HG03378 (cell line): Measurements from ENCODE around the gene SCGB1C2.
A peak's percentile ranks its signal among the peaks of the same experiment; 100 is the strongest.
"Not testable (repeated sequence)": the region's sequence is repeated elsewhere in the genome, so short reads cannot be mapped to it uniquely, and the experiment has no call there.

ENCODE experiments used
- ATAC-seq: cut with Tn5 transposase; IDR thresholded peaks from one replicate; pipeline ENCODE4 v1.9.1; 2021; ENCODE audit warnings: mild to moderate bottlenecking, moderate library complexity; ENCODE audit not compliant: unreplicated experiment

Gene SCGB1C2

GRCh38 chr17:137166-137807, at the start of gene SCGB1C2:
SCGB1C2 (plus strand) TSS chr17:137569; CDS start chr17:137591, 22 bp downstream.
- ATAC-seq: not testable (repeated sequence)

DNA sequence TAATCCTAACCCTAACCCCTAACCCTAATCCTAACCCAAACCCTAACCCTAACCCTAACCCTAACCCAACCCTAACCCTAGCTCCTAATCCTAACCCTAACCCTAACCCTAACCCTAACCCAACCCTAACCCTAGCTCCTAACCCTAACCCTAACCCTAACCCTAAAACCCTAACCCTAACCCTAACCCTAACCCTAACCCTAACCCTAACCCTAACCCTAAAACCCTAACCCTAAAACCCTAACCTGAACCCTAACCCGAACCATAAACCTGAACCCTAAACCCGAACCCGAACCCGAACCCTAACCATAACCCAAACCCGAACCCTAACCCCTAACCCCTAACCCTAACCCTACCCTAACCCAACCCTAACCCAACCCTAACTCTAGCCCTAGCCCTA, 24.3 kb upstream of the SCGB1C2 start:
- not testable (repeated sequence) for ATAC-seq

- ATAC-seq: not testable (repeated sequence)
Observed at GRCh38 chr17:118339-118917, 18.9 kb upstream of the SCGB1C2 start.

GRCh38 chr17:133932-134331, 3.4 kb upstream of the SCGB1C2 start:
- ATAC-seq: not testable (repeated sequence)

- peak; percentile 81 for ATAC-seq
Observed at GRCh38 chr17:134332-134785, 3.0 kb upstream of the SCGB1C2 start.

DNA sequence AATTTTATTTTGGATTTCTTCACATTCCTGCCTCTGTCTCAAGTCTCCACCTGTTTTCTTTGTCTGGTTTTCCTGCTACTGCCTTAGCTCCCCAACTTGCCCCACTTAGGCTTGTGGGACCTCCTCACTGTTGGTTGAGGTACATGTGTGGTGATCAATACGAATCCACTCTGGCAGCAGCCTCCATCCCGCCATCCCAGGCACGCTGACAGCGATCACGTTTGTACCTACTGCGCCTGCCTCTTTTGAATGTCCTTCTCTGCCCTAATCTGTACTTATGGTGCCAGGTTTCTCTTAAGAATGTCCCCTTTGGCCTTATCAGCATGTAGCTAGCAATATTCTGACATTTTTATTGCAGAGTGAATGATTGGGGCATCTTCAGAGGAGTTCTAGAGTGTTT, 2.3 kb upstream of the SCGB1C2 start:
- not testable (repeated sequence) for ATAC-seq

DNA sequence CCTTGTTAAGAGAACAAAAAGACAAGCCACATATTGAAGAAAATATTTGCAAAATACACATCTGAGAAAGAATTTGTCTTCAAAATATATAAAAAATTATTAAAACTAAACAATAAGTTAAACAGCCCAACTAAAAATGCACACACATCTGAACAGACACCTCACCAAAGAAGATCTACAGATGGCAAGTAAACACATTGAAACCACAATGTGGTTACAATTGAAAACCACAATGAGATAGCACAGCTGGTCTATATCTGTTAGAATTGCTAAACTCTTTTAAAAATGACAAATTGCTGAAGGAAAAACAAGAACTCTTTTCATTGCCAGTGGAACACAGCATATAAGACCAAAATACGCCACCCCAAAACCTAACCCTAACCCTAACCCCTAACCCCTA, 1.5 kb upstream of the SCGB1C2 start:
- ATAC-seq: not testable (repeated sequence)

- ATAC-seq: peak; percentile 50
Observed at GRCh38 chr17:136531-136930, 838 bp upstream of the SCGB1C2 start.

- ATAC-seq: not testable (repeated sequence)
Observed at GRCh38 chr17:139401-140205, 2.2 kb downstream of the SCGB1C2 start.

DNA sequence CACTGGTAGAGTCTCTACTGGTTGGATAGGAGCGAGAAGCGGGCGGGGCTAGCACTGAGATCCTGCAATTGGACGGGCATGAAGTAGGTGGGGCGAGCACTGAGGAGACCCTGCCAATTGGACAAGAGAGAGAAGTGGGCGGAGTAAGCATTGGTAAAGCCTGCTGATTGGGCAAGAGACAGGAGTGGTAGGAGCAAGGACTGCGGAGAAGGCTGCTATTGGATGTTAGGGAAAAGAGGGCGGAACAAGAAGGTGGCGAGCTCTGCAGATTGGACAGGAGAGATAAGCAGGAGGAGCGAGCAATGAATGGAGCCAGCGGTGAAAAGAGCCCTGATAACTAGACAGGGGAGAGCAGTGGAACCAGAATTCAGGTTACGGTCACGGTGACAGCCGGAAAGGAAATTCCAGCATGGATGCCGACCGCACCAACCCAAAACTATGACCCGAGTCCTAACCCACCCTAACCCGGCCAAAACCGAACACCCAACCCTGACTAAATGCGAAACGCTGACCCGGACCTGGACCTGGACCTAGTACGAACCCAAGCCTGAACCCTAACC, 4.8 kb downstream of the SCGB1C2 start:
- ATAC-seq: no peak

DNA sequence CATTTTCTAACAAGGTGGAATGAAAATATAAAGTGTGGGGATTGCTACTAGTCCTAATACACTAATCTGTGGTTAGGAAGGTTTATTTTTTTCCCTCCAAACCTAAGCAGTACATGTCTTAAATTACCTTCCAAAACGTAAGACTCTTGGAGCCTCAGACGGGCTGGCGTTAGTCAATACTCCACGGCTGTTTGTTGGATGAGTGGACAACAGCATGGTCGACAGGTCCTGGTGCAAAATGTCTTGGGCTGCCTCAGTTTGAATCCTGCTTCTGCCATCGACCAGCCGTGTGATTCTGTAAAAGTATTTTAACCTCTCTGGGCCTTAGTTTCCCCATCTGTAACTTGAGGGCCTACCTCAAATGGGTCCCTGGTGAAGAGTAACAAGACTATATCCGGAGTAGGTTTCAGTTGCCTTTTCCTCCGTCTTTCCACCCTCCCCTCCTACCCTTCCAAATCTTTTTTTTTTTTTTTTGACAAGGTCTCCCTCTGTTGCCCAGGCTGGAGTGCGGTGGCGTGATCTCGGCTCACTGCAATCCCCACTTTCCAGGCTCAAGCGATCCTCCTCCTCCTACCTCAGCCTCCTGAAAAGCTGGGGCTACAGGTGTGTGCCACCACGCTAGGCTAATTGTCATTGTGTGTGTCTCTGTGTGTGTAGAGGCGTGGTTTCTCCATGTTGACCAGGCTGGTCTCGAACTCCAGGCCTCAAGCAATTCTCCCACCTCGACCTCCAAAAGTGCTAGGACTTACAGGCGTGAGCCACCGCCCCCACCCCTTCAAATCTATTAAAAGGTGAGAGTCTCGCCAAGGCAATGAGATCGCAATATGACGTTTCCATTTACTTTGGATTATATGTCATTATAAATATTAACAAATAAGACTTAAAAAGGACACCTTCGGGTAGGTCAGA, 5.8 kb downstream of the SCGB1C2 start:
- ATAC-seq: no peak

DNA sequence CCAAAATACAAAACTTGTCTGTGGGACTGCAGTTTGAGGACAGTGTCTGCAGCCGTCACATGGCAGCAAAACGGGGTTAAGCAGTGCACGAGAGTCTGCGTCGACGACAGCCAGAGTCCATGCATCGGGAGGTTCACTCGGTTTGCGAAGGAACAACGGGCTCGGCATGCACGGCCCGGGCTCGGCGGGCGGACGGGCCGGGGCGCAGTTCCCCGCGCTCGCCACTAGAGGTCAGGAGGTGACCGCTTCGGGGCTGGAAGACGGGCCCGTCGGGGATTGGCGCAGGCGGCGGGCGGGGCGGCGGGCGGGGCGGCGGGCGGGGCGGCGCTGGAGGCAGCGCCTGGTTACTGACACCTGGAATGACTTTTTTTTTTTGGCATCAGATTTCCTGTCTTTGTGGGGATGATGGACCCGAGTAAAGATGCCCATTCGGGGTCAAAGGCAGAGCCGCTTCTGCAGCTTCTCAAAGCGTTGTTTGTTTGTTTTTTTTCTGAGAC, 6.5 kb downstream of the SCGB1C2 start:
- no peak for ATAC-seq

DNA sequence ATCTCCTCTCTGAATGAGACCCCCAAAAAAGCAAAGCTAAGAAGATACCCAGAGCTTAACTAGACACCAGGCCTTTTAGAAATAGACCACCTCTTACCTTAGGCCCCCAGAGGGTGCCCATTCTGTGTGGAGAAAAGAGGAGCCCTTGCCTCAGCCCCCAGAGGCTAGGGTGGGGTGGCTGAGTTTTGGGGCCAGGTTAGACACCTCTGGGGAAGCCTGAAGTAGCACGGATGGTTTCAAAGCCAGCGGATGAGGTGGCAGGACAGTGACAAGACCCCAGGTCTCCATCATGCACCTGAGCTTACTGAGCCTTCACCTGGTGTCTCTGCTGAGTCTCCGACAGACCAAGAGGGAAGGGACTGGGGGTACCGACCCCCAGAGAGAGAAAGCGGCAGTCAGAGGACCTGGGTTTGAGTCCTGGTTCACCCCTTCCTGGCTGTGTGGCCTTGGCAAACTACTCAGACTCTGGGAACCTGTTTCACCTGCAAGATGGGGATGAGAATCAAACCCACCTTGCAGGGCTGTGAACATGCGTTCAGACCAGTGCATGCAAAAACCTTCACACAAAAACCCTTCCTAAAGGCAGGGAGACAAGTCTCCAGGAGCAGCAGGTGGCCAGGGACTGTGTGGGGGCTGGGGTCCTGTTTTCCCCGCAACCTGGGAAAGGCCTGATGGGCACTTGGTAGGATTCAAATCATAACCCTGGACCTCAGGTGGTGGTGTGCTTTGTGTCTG, 7.7 kb downstream of the SCGB1C2 start:
- no peak for ATAC-seq

GRCh38 chr17:145671-146541, 8.5 kb downstream of the SCGB1C2 start:
- ATAC-seq: no peak

GRCh38 chr17:146546-146945, 9.2 kb downstream of the SCGB1C2 start:
- no peak for ATAC-seq

DNA sequence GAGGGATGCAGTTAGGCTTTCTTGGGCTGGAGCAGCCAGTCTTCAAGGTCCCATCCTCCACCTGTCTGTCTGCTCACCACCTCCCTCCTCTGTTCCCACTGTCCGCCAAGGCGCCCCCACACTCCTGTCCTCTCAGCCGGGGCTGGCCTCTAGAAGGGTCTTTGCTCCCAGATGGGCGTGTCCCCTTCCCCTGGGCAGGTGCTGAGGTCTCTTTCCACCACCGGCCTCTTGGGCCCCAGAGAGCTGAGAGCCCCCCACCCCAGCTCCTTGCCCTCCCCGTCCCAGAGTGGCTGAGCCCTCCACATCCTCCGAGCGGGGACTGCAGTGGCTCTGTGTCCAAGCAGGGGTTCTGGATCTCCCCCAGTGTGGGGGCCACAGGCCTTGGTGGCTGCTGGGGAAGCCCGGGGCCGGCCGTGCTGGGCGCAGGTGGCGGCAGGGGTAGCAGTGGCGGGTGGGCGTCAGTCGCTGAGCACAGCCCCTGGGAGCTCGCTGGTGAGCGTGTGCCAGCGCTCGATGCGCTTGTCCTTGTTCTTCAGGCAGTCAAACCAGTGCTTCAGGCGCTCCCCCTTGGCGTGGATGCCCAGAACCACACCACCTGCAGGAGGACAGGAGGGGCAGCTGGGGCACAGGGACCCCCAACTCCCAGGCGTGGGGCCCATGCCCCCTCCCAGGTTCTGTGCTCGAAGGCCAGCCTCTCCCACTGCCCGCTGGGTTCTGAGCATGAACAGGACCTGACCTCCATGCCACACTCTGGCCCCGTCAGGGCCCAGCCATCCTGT, 9.8 kb downstream of the SCGB1C2 start:
- ATAC-seq: no peak

DNA sequence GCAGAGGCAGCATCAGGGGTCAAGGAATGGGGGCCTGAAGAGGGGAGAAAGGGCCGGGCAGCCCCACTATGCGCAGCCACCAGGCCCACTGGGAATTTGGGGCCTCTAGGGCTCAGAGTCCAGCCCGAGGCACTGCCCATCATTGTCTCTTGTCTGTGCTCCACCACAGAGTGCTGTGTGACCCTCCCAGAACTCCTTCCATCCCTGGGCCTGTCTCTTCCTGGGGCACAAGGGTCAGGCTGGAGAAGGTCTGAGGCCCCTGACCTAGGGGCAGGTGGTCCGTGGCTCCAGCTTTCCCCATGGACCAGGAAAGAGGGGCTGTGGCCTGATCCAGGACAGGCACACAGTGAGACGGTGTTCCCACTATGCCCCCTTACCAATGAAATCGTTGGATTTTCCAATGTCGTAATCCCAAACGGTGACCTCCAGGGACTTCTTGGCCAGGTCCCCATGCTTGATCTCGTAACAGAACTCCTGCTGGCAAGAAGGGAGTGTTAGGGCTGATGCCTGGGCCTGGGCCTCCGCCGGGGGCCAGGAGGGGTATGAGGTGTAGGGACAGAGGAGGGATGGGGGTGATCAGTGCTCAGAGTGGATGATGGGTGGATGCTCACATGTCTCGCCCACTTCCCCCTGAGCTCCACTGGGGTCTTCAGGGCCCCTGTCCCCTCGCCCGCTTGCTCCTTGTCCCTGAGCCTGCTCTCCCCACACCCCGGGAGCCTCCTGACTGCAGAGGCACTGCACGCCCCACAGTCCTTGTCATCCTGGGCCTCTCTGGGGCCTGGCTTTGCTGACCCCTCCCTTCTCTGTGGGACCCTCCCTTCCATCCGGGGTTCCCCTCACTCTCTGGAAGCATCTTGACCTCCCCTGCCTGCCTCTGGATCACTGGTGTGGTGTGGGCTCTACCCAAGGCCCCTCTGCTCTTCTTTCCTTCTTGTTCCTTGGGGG, 10.7 kb downstream of the SCGB1C2 start:
- no peak for ATAC-seq
